HL-60 (cell line): ENCODE data around the gene RAD18.

Experiments used
- DNase-seq, 2 experiments: peaks; one replicate each; pipeline ENCODE4 v3.0.0-alpha.2; 2010 to 2020; ENCODE audit warnings: low read depth in 1 of 2, low spot score in 1 of 2
- H3K27ac ChIP-seq: fragments of 250-450 bp; sonication (Bioruptor Pico); replicated peaks from 2 replicates; pipeline ENCODE4 v1.5.1; 2020; ENCODE audit warnings: mild to moderate bottlenecking, moderate library complexity
- H3K27me3 ChIP-seq: fragments of 250-450 bp; sonication (Bioruptor Pico); 2 replicates; pipeline ENCODE4 v1.5.1; 2021; ENCODE audit warnings: mild to moderate bottlenecking, moderate library complexity; ENCODE audit not compliant: insufficient read depth, poor library complexity, severe bottlenecking
- H3K4me3 ChIP-seq: replicated peaks from 2 replicates; pipeline ENCODE4 v1.5.1; 2011; ENCODE audit warnings: mild to moderate bottlenecking, control low read depth, low read length; ENCODE audit not compliant: insufficient read depth
- CTCF ChIP-seq: IDR thresholded peaks from one replicate; pipeline ENCODE4 v1.5.1; 2011; ENCODE audit warnings: low read length, control low read depth, inconsistent platforms; ENCODE audit not compliant: insufficient read depth
- GABPA ChIP-seq: IDR thresholded peaks from 2 replicates; pipeline ENCODE4 v1.6.1; 2012; ENCODE audit warnings: low read depth
- POLR2AphosphoS5 ChIP-seq: IDR thresholded peaks from 2 replicates; pipeline ENCODE4 v1.6.1; 2012; ENCODE audit warnings: low read depth
- REST ChIP-seq: IDR thresholded peaks from 2 replicates; pipeline ENCODE4 v1.6.1; 2012; ENCODE audit warnings: low read depth; ENCODE audit not compliant: insufficient replicate concordance
- SPI1 ChIP-seq: IDR thresholded peaks from 2 replicates; pipeline ENCODE4 v1.6.1; 2012; ENCODE audit warnings: low read depth, mild to moderate bottlenecking, borderline replicate concordance

RAD18 gene

GRCh38 chr3:8865697-8866096 lies 97.6 kb downstream of the RAD18 start:
- DNase-seq, result no peak
- no peak for TF ChIP-seq GABPA
- no peak for TF ChIP-seq CTCF
- TF ChIP-seq REST, result no peak
- no peak for TF ChIP-seq SPI1
- no peak for TF ChIP-seq POLR2AphosphoS5

GRCh38 chr3:8864402-8865350 lies 98.6 kb downstream of the RAD18 start:
- H3K27ac ChIP-seq, result no peak overlapping the region
- TF ChIP-seq REST (no peak), GABPA (no peak), CTCF (no peak), SPI1 (no peak), POLR2AphosphoS5 (no peak)
- H3K4me3 ChIP-seq, result no peak overlapping the region
- peak in 1 of 2 experiments; percentile 21 for DNase-seq
- no peaks in the 10 kb centered on the region for H3K27me3 ChIP-seq

More at GRCh38 chr3:8865697-8866096, 97.6 kb downstream of the RAD18 start:
- Histone ChIP-seq H3K4me3 (no peak overlapping the region), H3K27ac (no peak overlapping the region), H3K27me3 (no peaks in the 10 kb centered on the region)

- Histone ChIP-seq H3K27me3 (no peaks in the 10 kb centered on the region), H3K27ac (no peak overlapping the region), H3K4me3 (no peak overlapping the region)
- TF ChIP-seq REST, result no peak
- TF ChIP-seq GABPA, result no peak
- no peak for TF ChIP-seq SPI1
- no peak for TF ChIP-seq POLR2AphosphoS5
- no peak for TF ChIP-seq CTCF
- DNase-seq, result no peak
Measured at GRCh38 chr3:8863891-8864290, 99.4 kb downstream of the RAD18 start.
